HepG2 (cell line): ENCODE data around the gene ATAD3A. TPM values are rescaled to one million over a fixed set of nuclear protein-coding genes. Genes with fewer than 3 reads are reported as not detected.
"Not testable (repeated sequence)": the region's sequence is repeated elsewhere in the genome, so short reads cannot be mapped to it uniquely, and the experiment has no call there.

Experiments
- ATAC-seq: fragments of 200-7000 bp; cut with Tn5 transposase; 3 replicates; pipeline ENCODE4 v1.9.1; 2020; ENCODE audit warnings: mild to moderate bottlenecking, moderate library complexity
- BruUV-seq: library from RNA; stranded (reverse); fragments of 400-500 nt; replicated peaks from 2 replicates; lab custom pipeline; 2021; lab: Mats Ljungman, UMichigan
- CTCF ChIA-PET: fragments of 300-600 bp; formaldehyde crosslinking; extraction: SDS; loops from one replicate; lab custom pipeline; 2021; ENCODE audit warnings: low total read pairs, inconsistent platforms, low intra/inter-chr PET ratio; lab: Yijun Ruan, JAX
- POLR2A ChIA-PET: fragments of 350-600 bp; sonication (Branson Sonifier 250); formaldehyde crosslinking; loops from one replicate; lab custom pipeline; 2020; ENCODE audit warnings: antibody characterized with exemption, inconsistent platforms; lab: Yijun Ruan, JAX
- DNase-seq: peaks from one replicate; pipeline ENCODE4 v3.0.0-alpha.2; 2015; ENCODE audit warnings: low spot score
- FAIRE-seq: peaks from 3 replicates; lab custom pipeline; 2011; peaks lifted over from hg19 to GRCh38; lab: Jason Lieb, UNC
- H2AFZ ChIP-seq: one replicate; pipeline ENCODE4 v1.6.1; 2011; ENCODE audit warnings: low read length, inconsistent platforms
- H3K27ac ChIP-seq: fragments of 300-600 bp; 3 replicates; pipeline ENCODE4 v1.8.0; 2011; ENCODE audit warnings: mixed run types, mild to moderate bottlenecking, mixed read lengths, low read length, inconsistent platforms; ENCODE audit not compliant: insufficient read depth; ENCODE audit errors: extremely low read length
- H3K27me3 ChIP-seq, 2 experiments: fragments of 200-600 bp in 1 of 2; 2 replicates in 1 of 2; 3 replicates in 1 of 2; pipeline versions ENCODE4 v1.6.0 to v1.8.0; 2011; ENCODE audit warnings: low read length in 2 of 2, mild to moderate bottlenecking in 2 of 2, moderate library complexity in 2 of 2, inconsistent platforms in 1 of 2; ENCODE audit not compliant: insufficient read depth in 2 of 2, control insufficient read depth in 1 of 2
- H3K36me3 ChIP-seq, 2 experiments: fragments of 200-600 bp in 1 of 2; replicated peaks in 1 of 2; 2 replicates in 1 of 2; 3 replicates in 1 of 2; pipeline versions ENCODE4 v1.5.1 to v1.8.0; 2011; ENCODE audit warnings: low read length in 2 of 2, inconsistent platforms in 1 of 2; ENCODE audit not compliant: insufficient read depth in 2 of 2, control insufficient read depth in 1 of 2
- H3K4me1 ChIP-seq: 2 replicates; pipeline ENCODE4 v1.5.1; 2012; ENCODE audit warnings: low read length, inconsistent platforms; ENCODE audit not compliant: insufficient read depth
- H3K4me2 ChIP-seq: 2 replicates; pipeline ENCODE4 v1.6.0; 2011; ENCODE audit warnings: low read depth, low read length, inconsistent platforms
- H3K4me3 ChIP-seq, 3 experiments: fragments of 200-600 bp in 1 of 3; sonication (generic), shearing (Covaris generic) in 1 of 3; replicated peaks in 1 of 3; 2 replicates each; pipeline ENCODE4 v1.5.1; 2011 to 2016; ENCODE audit warnings: low read length in 3 of 3, inconsistent platforms in 2 of 3, low read depth in 2 of 3, mild to moderate bottlenecking in 2 of 3, control low read depth in 1 of 3, mixed read lengths in 1 of 3; ENCODE audit not compliant: insufficient read depth in 1 of 3
- H3K79me2 ChIP-seq: one replicate; pipeline ENCODE4 v1.6.1; 2011; ENCODE audit warnings: low read length, inconsistent platforms; ENCODE audit not compliant: insufficient read depth
- H3K9ac ChIP-seq: 2 replicates; pipeline ENCODE4 v1.6.0; 2011; ENCODE audit warnings: mild to moderate bottlenecking, low read depth, low read length, inconsistent platforms; ENCODE audit not compliant: insufficient read depth
- H3K9me3 ChIP-seq: 2 replicates; pipeline ENCODE4 v1.5.1; 2012; ENCODE audit warnings: mild to moderate bottlenecking, low read length
- H4K20me1 ChIP-seq: 2 replicates; pipeline ENCODE4 v1.6.0; 2011; ENCODE audit warnings: inconsistent platforms, mild to moderate bottlenecking, low read length, moderate library complexity; ENCODE audit not compliant: insufficient read depth
- ZFY ChIP-seq: sonication (generic); formaldehyde crosslinking; IDR thresholded peaks from 2 replicates; pipeline ENCODE4 v1.4.0; 2020; ENCODE audit warnings: missing genetic modification reagents
- ZNF263 ChIP-seq: sonication (generic); formaldehyde crosslinking; IDR thresholded peaks from 2 replicates; pipeline ENCODE4 v1.4.0; 2020; ENCODE audit warnings: missing genetic modification reagents
- WGBS: methylation state at CpG from one replicate; pipeline ENCODE4 v1.1.6; 2017; ENCODE audit warnings: low lambda C conversion rate; 5-methylcytosine and 5-hydroxymethylcytosine counted together
- in situ Hi-C: cut with HindIII; loops from 2 replicates; pipeline ENCODE4 v1.10.0; 2017; ENCODE audit warnings: low pct_unique_long_range_greater_than_20kb; ENCODE audit not compliant: extremely low pct_ligation_motif_present
- intact Hi-C: fragments of 100-400 bp; cut with micrococcal nuclease; formaldehyde crosslinking; loops from one replicate; pipeline ENCODE4 v1.10.0; 2022; ENCODE audit not compliant: unreplicated experiment
- polyA plus RNA-seq, 8 experiments: library from polyadenylated mRNA; depleted of rRNA in 3 of 8; stranded (reverse) in 7 of 8; unstranded in 1 of 8; fragments of >200 nt; fragmentation: Illumina TruSeq in 4 of 8; extraction: Trizol in 4 of 8; gene quantifications; 2 replicates each; pipeline versions ENCODE4 v1.2.1 to v1.2.3, GENCODE V29; 2011 to 2016; ENCODE audit warnings: low read depth in 4 of 8, missing spikeins in 1 of 8, mixed read lengths in 1 of 8; ENCODE audit not compliant: insufficient read depth in 1 of 8
- total RNA-seq, 5 experiments: library from RNA; depleted of rRNA; stranded (reverse); fragments of >200 nt; fragmentation: Illumina TruSeq; extraction: Trizol; gene quantifications; 2 replicates each; pipeline ENCODE4 v1.2.3, GENCODE V29; 2016; ENCODE audit warnings: low read depth in 1 of 5

Gene ATAD3A
- total and polyA plus RNA-seq, 2 of the 13 experiments (the other 11 are each of a cell fraction or from before 2014, with no cell fraction given), result 10.6 to 49.0 TPM

DNA sequence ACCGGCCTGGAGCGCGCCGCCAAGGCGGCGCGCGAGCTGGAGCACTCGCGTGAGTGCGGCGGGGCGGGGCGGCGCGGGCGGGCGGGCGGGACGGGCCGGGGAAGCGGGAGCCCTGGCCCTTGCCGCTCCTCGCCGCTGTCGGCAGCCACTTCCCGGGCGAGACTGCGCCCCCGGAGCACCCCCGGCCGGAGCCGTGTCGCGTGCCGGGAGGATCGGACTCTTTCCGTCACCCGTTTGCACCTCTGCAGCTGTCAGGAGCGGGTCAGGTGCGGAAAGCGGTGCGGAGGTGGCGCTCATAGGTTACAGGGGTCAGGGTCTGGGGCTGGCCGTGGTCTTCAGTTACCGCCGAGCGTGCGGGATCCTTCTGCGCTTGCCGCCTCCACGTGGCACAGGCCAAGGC lies 463 bp downstream of the ATAD3A start:
- peak overlapping the region in 2 of 3 experiments; percentile 66 to 79; a peak in 4 of 6 replicates for H3K4me3 ChIP-seq
- WGBS, result no CpG with 5 or more reads among the region's 52 CpGs
- CTCF ChIA-PET, H3K36me3 ChIP-seq, intact Hi-C loops, DNase-seq: not testable (repeated sequence)
- H3K9ac ChIP-seq, result peak overlapping the region; percentile 67; the same call in 1 of the 2 replicates
- TF ChIP-seq ZFY (CRISPR knock-in tag), result 0 out of 2 replicates have a peak, but pooled peaks have one; percentile 10
- TF ChIP-seq ZNF263 (CRISPR knock-in tag), result peak; percentile 7; the same call in 1 of the 2 replicates
- TF ChIP-seq, all 625 proteins: peak for 2; not testable (repeated sequence) for 623
- FAIRE-seq, BruUV-seq, H3K27me3 ChIP-seq, H2AFZ ChIP-seq, H4K20me1 ChIP-seq, H3K9me3 ChIP-seq, in situ Hi-C loops, H3K4me2 ChIP-seq, POLR2A ChIA-PET: not testable (repeated sequence)
- H3K79me2 ChIP-seq, result peaks cover 14% of the 10 kb centered on the region
- peaks cover 12% of the 10 kb centered on the region for H3K4me1 ChIP-seq
- H3K27ac ChIP-seq, result peak overlapping the region; percentile 48
- ATAC-seq, result peak; percentile 31

DNA sequence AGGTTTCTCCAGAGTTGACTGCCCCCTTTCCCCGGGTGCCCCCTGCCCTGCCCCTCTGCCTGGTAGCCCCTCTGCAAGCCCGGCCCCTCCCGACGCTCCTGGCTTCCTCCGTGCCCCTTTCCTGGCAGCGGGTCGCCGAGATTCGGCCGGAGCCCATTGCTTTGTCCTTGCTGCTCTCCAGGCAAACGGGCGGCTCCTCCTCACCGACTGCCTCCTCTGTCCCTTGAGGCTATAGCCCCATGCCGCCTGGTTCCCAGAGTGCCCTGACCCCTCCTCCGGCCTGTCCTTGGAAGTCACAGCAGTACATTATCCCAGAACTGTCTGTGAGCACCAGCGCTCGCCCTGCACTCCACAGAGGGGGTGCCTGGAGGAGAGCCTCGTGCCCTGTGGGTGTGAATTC lies 1.7 kb downstream of the ATAD3A start:
- H3K9me3 ChIP-seq, CTCF ChIA-PET, BruUV-seq, in situ Hi-C loops, POLR2A ChIA-PET, H3K27me3 ChIP-seq, intact Hi-C loops, DNase-seq, ATAC-seq, FAIRE-seq, H2AFZ ChIP-seq, H3K27ac ChIP-seq, H4K20me1 ChIP-seq: not testable (repeated sequence)
- WGBS, result 46% methylated on average over 13 of the region's 18 CpGs
- Histone ChIP-seq H3K36me3 (peaks cover 3 to 16% of the 10 kb centered on the region in 2 experiments; a peak in 4 of 5 replicates), H3K9ac (peak overlapping the region; percentile 52; the same call in 1 of the 2 replicates), H3K79me2 (peaks cover 14% of the 10 kb centered on the region), H3K4me2 (peak overlapping the region; percentile 53; the same call in 1 of the 2 replicates), H3K4me1 (peaks cover 12% of the 10 kb centered on the region), H3K4me3 (peak overlapping the region in 2 of 3 experiments; percentile 43 to 58; a peak in 4 of 6 replicates)

DNA sequence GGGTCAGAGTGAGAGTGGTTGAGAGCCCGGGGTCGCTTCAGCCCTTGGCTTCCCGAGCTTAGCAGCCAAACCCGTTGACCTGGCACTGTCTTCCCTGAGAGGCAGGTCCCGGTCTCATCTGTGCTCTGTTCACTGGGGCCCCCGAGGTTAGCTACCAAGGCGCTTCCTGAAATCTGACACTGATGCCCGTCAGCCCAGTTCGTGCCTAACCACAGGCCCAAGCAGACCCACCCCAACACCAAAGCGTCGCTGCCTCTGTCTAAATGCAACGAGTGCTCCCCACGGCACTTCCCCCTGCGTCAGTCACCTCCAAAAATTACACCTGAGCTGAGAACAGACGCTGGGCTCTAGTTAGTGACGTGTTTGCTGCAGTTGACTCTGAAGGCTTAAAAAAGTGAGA lies 2.4 kb downstream of the ATAD3A start:
- BruUV-seq, H3K9ac ChIP-seq, POLR2A ChIA-PET, H3K27ac ChIP-seq, CTCF ChIA-PET, H3K27me3 ChIP-seq, ATAC-seq, H4K20me1 ChIP-seq, H3K4me2 ChIP-seq, intact Hi-C loops, H3K9me3 ChIP-seq, H3K4me3 ChIP-seq, in situ Hi-C loops, H2AFZ ChIP-seq, FAIRE-seq, DNase-seq: not testable (repeated sequence)
- WGBS, result 84% methylated on average over 12 of the region's 16 CpGs
- peaks cover 14% of the 10 kb centered on the region for H3K79me2 ChIP-seq
- peaks cover 3 to 17% of the 10 kb centered on the region in 2 experiments; a peak in 4 of 5 replicates for H3K36me3 ChIP-seq
- H3K4me1 ChIP-seq, result peaks cover 12% of the 10 kb centered on the region

DNA sequence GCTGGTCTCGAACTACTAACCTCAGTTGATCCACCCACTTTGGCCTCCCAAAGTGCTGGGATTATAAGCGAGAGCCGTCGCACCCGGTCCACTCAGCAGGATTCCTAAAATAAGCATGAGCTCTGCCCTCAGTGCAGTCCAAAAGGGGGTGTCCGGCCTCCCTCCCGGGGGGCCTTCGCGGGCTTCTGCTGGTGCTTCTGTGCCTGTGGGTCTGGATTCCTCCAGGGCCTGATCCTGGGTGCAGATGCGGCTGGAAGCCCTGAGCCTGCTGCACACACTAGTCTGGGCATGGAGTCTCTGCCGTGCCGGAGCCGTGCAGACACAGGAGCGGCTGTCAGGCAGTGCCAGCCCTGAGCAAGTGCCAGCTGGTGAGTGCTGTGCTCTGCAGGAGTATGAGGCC lies 5.0 kb downstream of the ATAD3A start:
- CTCF ChIA-PET, FAIRE-seq, H3K9me3 ChIP-seq, H3K27me3 ChIP-seq, H3K4me1 ChIP-seq, H3K4me3 ChIP-seq, H3K27ac ChIP-seq, H3K9ac ChIP-seq, DNase-seq, in situ Hi-C loops, H2AFZ ChIP-seq, intact Hi-C loops, H4K20me1 ChIP-seq, POLR2A ChIA-PET, H3K4me2 ChIP-seq, ATAC-seq, BruUV-seq: not testable (repeated sequence)
- WGBS, result 97% methylated on average over 5 of the region's 14 CpGs
- Histone ChIP-seq H3K79me2 (peaks cover 12% of the 10 kb centered on the region), H3K36me3 (peaks cover 6 to 29% of the 10 kb centered on the region in 2 experiments; a peak in 4 of 5 replicates)
